Lower lobe of right lung (tissue), 2 donors: ENCODE results near the gene NDUFC2. TPM values are rescaled to one million over a fixed set of nuclear protein-coding genes. Genes with fewer than 3 reads are reported as not detected.

Experiments
- ATAC-seq, 2 donors: fragments of 200-7000 bp; cut with Tn5 transposase; one replicate each; pipeline ENCODE4 v1.9.1; 2020 to 2022; ENCODE audit warnings: mild to moderate bottlenecking in 2 of 2, moderate library complexity in 2 of 2
- DNase-seq: peaks from one replicate; pipeline ENCODE4 v3.0.0-alpha.2; 2020
- H3K27ac ChIP-seq: fragments of 200-600 bp; one replicate; pipeline ENCODE4 v1.8.0; 2022
- H3K27me3 ChIP-seq: fragments of 200-600 bp; one replicate; pipeline ENCODE4 v1.8.0; 2022; ENCODE audit warnings: low read depth
- H3K36me3 ChIP-seq: fragments of 200-600 bp; one replicate; pipeline ENCODE4 v1.8.0; 2022; ENCODE audit warnings: mild to moderate bottlenecking
- H3K4me1 ChIP-seq: fragments of 200-600 bp; one replicate; pipeline ENCODE4 v1.8.0; 2022
- H3K4me3 ChIP-seq: fragments of 200-600 bp; one replicate; pipeline ENCODE4 v1.8.0; 2022; ENCODE audit warnings: mild to moderate bottlenecking
- H3K9me3 ChIP-seq: fragments of 200-600 bp; one replicate; pipeline ENCODE4 v1.8.0; 2022
- intact Hi-C: fragments of 100-400 bp; cut with DNase I; formaldehyde crosslinking; loops from one replicate; pipeline ENCODE4 v1.11.0; 2022
- total RNA-seq: library from RNA; stranded (reverse); fragmentation: NEBNext Ultra II Directional; extraction: Animal tissue kit (Norgen Biotek cat#: 25700); gene quantifications from one replicate; pipeline ENCODE4 v1.2.1, GENCODE V29; 2021
- TF ChIP-seq, protein P1 (sequence below): fragments of 200-600 bp; IDR thresholded peaks from one replicate; pipeline ENCODE4 v1.8.0; 2022; ENCODE audit warnings: antibody characterized with exemption, mild to moderate bottlenecking
- donor health status: DM: no; HTN: yes; CAD: no; lungs with severe emphysema.

NDUFC2 gene
- total RNA-seq, 1 donor from 2014 or later = 130 TPM

- no peaks in the 10 kb centered on the region for H3K9me3 ChIP-seq
- no peak for DNase-seq
- intact Hi-C loops = no loop called here
- H3K27me3 ChIP-seq = no peaks in the 10 kb centered on the region
- no peak overlapping the region for H3K27ac ChIP-seq
- ATAC-seq = no peak
- no peak overlapping the region for H3K4me3 ChIP-seq
- H3K4me1 ChIP-seq = peaks cover 51% of the 10 kb centered on the region
- TF ChIP-seq, protein P1, sequence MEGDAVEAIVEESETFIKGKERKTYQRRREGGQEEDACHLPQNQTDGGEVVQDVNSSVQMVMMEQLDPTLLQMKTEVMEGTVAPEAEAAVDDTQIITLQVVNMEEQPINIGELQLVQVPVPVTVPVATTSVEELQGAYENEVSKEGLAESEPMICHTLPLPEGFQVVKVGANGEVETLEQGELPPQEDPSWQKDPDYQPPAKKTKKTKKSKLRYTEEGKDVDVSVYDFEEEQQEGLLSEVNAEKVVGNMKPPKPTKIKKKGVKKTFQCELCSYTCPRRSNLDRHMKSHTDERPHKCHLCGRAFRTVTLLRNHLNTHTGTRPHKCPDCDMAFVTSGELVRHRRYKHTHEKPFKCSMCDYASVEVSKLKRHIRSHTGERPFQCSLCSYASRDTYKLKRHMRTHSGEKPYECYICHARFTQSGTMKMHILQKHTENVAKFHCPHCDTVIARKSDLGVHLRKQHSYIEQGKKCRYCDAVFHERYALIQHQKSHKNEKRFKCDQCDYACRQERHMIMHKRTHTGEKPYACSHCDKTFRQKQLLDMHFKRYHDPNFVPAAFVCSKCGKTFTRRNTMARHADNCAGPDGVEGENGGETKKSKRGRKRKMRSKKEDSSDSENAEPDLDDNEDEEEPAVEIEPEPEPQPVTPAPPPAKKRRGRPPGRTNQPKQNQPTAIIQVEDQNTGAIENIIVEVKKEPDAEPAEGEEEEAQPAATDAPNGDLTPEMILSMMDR = no peak
- peaks cover 10% of the 10 kb centered on the region for H3K36me3 ChIP-seq
Measured at GRCh38 chr11:78076733-78077403, 2.8 kb downstream of the NDUFC2 start.

GRCh38 chr11:78074756-78075155 is 4.9 kb downstream of the NDUFC2 start:
- Histone ChIP-seq H3K27me3 (no peaks in the 10 kb centered on the region), H3K27ac (no peak overlapping the region), H3K4me1 (peaks cover 37% of the 10 kb centered on the region), H3K36me3 (peaks cover 31% of the 10 kb centered on the region), H3K9me3 (no peaks in the 10 kb centered on the region), H3K4me3 (no peak overlapping the region)
- intact Hi-C loops = no loop called here
- TF ChIP-seq, protein P1 = no peak
- DNase-seq (no peak), ATAC-seq (no peak)

- Histone ChIP-seq H3K4me3 (no peak overlapping the region), H3K27ac (no peak overlapping the region), H3K27me3 (no peaks in the 10 kb centered on the region), H3K36me3 (peaks cover 54% of the 10 kb centered on the region), H3K4me1 (peaks cover 19% of the 10 kb centered on the region), H3K9me3 (no peaks in the 10 kb centered on the region)
- ATAC-seq = no peak
- DNase-seq = no peak
- TF ChIP-seq, protein P1 = no peak
- intact Hi-C loops = no loop called here
Measured at GRCh38 chr11:78072455-78072854, 7.2 kb downstream of the NDUFC2 start.

GRCh38 chr11:78071717-78072116 is 7.9 kb downstream of the NDUFC2 start:
- intact Hi-C loops = no loop called here
- H3K27ac ChIP-seq = no peak overlapping the region
- peaks cover 57% of the 10 kb centered on the region for H3K36me3 ChIP-seq

DNA sequence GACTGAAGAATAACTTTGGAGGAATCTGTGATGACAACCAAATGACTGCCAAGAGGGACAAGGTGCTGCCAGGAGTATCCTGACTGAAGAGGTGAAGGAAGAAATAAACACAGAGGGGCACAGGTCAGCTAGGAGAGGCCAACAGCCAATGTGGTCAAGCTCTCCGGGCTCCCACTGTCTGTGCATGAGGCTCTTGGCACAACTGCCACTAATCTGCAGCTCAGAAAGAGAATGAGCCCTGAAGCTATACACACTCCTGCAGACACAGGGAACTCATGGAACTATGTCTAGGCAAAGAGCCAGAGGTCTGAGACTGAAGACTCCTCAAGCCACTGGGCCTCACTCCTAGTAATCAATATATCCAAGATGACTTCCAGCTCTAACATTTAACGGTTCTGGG is 9.0 kb downstream of the NDUFC2 start:
- Histone ChIP-seq H3K9me3 (no peaks in the 10 kb centered on the region), H3K4me1 (peaks cover 4% of the 10 kb centered on the region), H3K27me3 (no peaks in the 10 kb centered on the region), H3K36me3 (peaks cover 57% of the 10 kb centered on the region), H3K27ac (no peak overlapping the region), H3K4me3 (no peak overlapping the region)
- TF ChIP-seq, protein P1 = no peak
- intact Hi-C loops = no loop called here
- DNase-seq (no peak), ATAC-seq (no peak)

More at GRCh38 chr11:78071717-78072116, 7.9 kb downstream of the NDUFC2 start:
- ATAC-seq = no peak
- Histone ChIP-seq H3K9me3 (no peaks in the 10 kb centered on the region), H3K4me3 (no peak overlapping the region), H3K4me1 (peaks cover 11% of the 10 kb centered on the region), H3K27me3 (no peaks in the 10 kb centered on the region)
- TF ChIP-seq, protein P1 = no peak
- DNase-seq = no peak
